GM23338 (cell line): ENCODE measurements around the gene LAMB1.
"Not testable (repeated sequence)": the region's sequence is repeated elsewhere in the genome, so short reads cannot be mapped to it uniquely, and the experiment has no call there.

Experiments used
- CTCF ChIP-seq, 2 experiments: fragments of 200-600 bp in 1 of 2; sonication (generic) in 1 of 2; conservative IDR thresholded peaks; 2 replicates each; pipeline versions ENCODE4 v1.5.1 to v1.6.1; 2016 to 2017; ENCODE audit warnings: antibody characterized with exemption in 2 of 2, low read depth in 2 of 2, mild to moderate bottlenecking in 2 of 2, moderate library complexity in 1 of 2
- POLR2AphosphoS5 ChIP-seq: IDR thresholded peaks from 2 replicates; pipeline ENCODE4 v1.6.1; 2016; ENCODE audit warnings: antibody characterized with exemption, low read depth

- not testable (repeated sequence) for TF ChIP-seq CTCF (conservative IDR thresholded peaks at IDR 0.05; ENCODE audit: low read depth in 2 of 2); POLR2AphosphoS5
These were observed 81.1 kb downstream of the LAMB1 start for GRCh38 chr7:107921826-107922225.
